ENCODE data around the gene NDUFA8.

DNA sequence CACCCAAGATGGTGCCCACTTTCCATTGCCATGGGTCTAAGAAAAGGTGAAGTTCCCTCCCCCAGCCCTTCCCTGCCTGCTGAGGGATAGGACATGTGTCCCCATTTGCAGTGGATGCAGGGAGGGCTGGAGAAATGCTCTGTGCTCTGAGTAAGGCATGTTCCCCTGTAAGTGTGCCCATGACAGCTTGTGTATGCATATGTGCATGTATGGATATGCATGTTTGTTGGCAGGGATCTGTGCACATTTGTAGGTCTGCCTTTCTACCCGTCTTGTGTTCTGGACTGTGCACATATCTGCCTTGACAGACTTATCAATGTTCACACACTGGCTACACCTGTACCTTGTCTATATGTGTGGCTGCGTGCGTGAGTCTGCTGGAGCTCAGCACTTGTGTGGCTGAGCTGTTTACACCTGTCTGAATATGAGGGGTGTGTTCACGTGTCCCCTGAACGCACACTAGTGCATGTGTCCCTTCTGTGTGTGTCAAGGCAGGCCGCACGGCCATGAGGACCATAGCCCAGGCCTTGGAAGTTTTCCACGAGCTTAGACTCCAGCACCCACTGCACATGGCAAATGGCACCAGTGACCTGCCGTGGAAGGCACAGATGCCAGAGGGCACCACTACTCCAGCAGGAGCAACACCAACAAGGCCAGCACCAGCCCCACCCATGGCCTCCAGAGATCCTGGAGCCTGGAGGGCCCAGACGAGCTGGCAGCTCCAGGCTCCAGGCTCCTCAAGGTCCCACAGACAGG is 39.1 kb downstream of the NDUFA8 start:
- TF ChIP-seq, protein P1, sequence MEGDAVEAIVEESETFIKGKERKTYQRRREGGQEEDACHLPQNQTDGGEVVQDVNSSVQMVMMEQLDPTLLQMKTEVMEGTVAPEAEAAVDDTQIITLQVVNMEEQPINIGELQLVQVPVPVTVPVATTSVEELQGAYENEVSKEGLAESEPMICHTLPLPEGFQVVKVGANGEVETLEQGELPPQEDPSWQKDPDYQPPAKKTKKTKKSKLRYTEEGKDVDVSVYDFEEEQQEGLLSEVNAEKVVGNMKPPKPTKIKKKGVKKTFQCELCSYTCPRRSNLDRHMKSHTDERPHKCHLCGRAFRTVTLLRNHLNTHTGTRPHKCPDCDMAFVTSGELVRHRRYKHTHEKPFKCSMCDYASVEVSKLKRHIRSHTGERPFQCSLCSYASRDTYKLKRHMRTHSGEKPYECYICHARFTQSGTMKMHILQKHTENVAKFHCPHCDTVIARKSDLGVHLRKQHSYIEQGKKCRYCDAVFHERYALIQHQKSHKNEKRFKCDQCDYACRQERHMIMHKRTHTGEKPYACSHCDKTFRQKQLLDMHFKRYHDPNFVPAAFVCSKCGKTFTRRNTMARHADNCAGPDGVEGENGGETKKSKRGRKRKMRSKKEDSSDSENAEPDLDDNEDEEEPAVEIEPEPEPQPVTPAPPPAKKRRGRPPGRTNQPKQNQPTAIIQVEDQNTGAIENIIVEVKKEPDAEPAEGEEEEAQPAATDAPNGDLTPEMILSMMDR (IDR thresholded peaks at IDR 0.05) = no peak
- TF ChIP-seq ZFX (IDR thresholded peaks at IDR 0.05; ENCODE audit: borderline replicate concordance) = no peak

Data from 22Rv1 (cell line).